Measurements from ENCODE around the gene UBE2E3. TPM values are rescaled to one million over a fixed set of nuclear protein-coding genes. Genes with fewer than 3 reads are reported as not detected.

The UBE2E3 gene
- total and polyA plus RNA-seq, 2 of the 13 experiments (the other 11 are each of a cell fraction or from before 2014, with no cell fraction given) = 45.7 to 92.6 TPM

DNA sequence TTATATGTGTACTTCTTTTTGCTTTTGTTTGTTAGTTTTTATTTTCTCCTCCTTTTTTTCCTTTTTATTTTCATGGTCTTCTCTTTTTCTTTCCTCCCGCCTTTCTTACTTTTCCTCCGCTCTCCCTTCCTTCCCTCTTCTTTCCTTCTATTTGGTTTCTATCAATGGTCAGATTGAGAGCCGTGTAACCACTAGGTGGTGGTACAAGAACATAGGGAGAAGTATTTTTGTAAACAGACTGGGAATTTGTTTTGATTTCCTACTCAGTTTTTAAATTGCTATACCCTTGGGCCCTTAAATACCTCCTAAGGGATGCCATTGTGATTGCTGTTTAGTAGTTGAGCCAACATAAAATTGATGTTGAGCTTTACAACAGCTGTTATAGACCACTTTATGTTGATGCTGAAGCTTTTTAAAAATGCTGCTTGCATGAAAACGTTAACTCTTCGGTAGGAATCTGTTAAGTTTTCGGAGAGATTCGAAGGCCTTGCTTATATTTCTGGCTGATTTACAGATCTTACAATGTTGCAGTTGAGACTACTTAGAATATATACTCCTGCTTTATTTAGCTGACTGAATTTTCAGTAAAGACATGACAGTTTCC is 124.2 kb downstream of the UBE2E3 start (continued):
- TF ChIP-seq HDAC2 (CRISPR knock-in tag; IDR thresholded peaks at IDR 0.05) = no peak

- Histone ChIP-seq H3K4me1 (ENCODE audit: insufficient read depth, low read length) (no peaks in the 10 kb centered on the region), H3K4me2 (ENCODE audit: low read depth, low read length) (no peak overlapping the region), H3K36me3 (replicated peaks in 1 of 2; ENCODE audit: control insufficient read depth in 1 of 2, insufficient read depth in 2 of 2, low read length in 2 of 2) (no peaks in the 10 kb centered on the region), H3K4me3 (replicated peaks in 1 of 3; ENCODE audit: insufficient read depth in 1 of 3, low read depth in 2 of 3, low read length in 3 of 3) (no peak overlapping the region), H4K20me1 (ENCODE audit: insufficient read depth, low read length) (no peaks in the 10 kb centered on the region), H3K9me3 (ENCODE audit: low read length) (no peaks in the 10 kb centered on the region), H3K9ac (ENCODE audit: insufficient read depth, low read depth, low read length) (no peak overlapping the region), H3K27me3 (ENCODE audit: control insufficient read depth in 1 of 2, insufficient read depth in 2 of 2, low read length in 2 of 2) (no peaks in the 10 kb centered on the region), H3K27ac (ENCODE audit: extremely low read length, insufficient read depth, low read length) (no peak overlapping the region), H3K79me2 (ENCODE audit: insufficient read depth, low read length) (no peaks in the 10 kb centered on the region), H2AFZ (ENCODE audit: low read length) (no peak overlapping the region)
- DNase-seq (ENCODE audit: low spot score) = no peak
- in situ Hi-C loops (cut with HindIII; ENCODE audit: extremely low pct_ligation_motif_present, low pct_unique_long_range_greater_than_20kb) = loop anchor here (10.0 kb wide), 2 partner anchors 359 to 609 kb away; no protein-coding TSS in a partner anchor
- intact Hi-C loops (cut with micrococcal nuclease; ENCODE audit: unreplicated experiment) = no loop called here
- no peak for ATAC-seq
- 0% methylated on average over 2 of the region's 2 CpGs for WGBS (ENCODE audit: low lambda C conversion rate)
- ChIA-PET POLR2A (no interaction called here), CTCF (ENCODE audit: low intra/inter-chr PET ratio, low total read pairs) (interaction anchor here (2.8 kb wide), 1 partner anchor 361 kb away, joined by 27 read pairs; no protein-coding TSS in a partner anchor)
- BruUV-seq (replicated peaks) = no TSS peak
- no peak for FAIRE-seq
- no peak for TF ChIP-seq ZFP1 (CRISPR knock-in tag; IDR thresholded peaks at IDR 0.05)
- TF ChIP-seq, protein P1, sequence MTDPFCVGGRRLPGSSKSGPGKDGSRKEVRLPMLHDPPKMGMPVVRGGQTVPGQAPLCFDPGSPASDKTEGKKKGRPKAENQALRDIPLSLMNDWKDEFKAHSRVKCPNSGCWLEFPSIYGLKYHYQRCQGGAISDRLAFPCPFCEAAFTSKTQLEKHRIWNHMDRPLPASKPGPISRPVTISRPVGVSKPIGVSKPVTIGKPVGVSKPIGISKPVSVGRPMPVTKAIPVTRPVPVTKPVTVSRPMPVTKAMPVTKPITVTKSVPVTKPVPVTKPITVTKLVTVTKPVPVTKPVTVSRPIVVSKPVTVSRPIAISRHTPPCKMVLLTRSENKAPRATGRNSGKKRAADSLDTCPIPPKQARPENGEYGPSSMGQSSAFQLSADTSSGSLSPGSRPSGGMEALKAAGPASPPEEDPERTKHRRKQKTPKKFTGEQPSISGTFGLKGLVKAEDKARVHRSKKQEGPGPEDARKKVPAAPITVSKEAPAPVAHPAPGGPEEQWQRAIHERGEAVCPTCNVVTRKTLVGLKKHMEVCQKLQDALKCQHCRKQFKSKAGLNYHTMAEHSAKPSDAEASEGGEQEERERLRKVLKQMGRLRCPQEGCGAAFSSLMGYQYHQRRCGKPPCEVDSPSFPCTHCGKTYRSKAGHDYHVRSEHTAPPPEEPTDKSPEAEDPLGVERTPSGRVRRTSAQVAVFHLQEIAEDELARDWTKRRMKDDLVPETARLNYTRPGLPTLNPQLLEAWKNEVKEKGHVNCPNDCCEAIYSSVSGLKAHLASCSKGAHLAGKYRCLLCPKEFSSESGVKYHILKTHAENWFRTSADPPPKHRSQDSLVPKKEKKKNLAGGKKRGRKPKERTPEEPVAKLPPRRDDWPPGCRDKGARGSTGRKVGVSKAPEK (CRISPR knock-in tag; IDR thresholded peaks at IDR 0.05; ENCODE audit: borderline replicate concordance) = no peak
- TF ChIP-seq EP300 (IDR thresholded peaks at IDR 0.05; ENCODE audit: low read depth in 2 of 2, low read length in 2 of 2) = no peak
- TF ChIP-seq EP300 (CRISPR knock-in tag; IDR thresholded peaks at IDR 0.05; ENCODE audit: borderline replicate concordance) = no peak
- no peak for TF ChIP-seq NRL (CRISPR knock-in tag; IDR thresholded peaks at IDR 0.05; ENCODE audit: borderline replicate concordance)
- no peak for TF ChIP-seq MYC (CRISPR knock-in tag; IDR thresholded peaks at IDR 0.05; ENCODE audit: borderline replicate concordance)
- no peak for TF ChIP-seq TFDP2 (CRISPR knock-in tag; IDR thresholded peaks at IDR 0.05)
- no peak for TF ChIP-seq ZSCAN21 (CRISPR knock-in tag; IDR thresholded peaks at IDR 0.05; ENCODE audit: borderline replicate concordance)
- no peak for TF ChIP-seq MLLT10 (CRISPR knock-in tag; IDR thresholded peaks at IDR 0.05)
- TF ChIP-seq ZNF770 (CRISPR knock-in tag; IDR thresholded peaks at IDR 0.05) = no peak
- no peak for TF ChIP-seq ZNF792 (CRISPR knock-in tag; IDR thresholded peaks at IDR 0.05)
- TF ChIP-seq MAF1 (CRISPR knock-in tag; IDR thresholded peaks at IDR 0.05; ENCODE audit: borderline replicate concordance) = no peak
- no peak for TF ChIP-seq HMG20A (CRISPR knock-in tag; IDR thresholded peaks at IDR 0.05; ENCODE audit: borderline replicate concordance)
- TF ChIP-seq KLF6 (CRISPR knock-in tag; IDR thresholded peaks at IDR 0.05) = no peak
Observed at GRCh38 chr2:181105562-181105961, 125.2 kb downstream of the UBE2E3 start.
